COLO829 (cell line): Measurements from ENCODE around the gene LGR6.

ENCODE experiments used
- DNase-seq: peaks from one replicate; pipeline ENCODE4 v3.0.0; 2012; ENCODE audit warnings: low spot score

LGR6 gene

GRCh38 chr1:202199040-202199889 is 5.7 kb downstream of the LGR6 start:
- DNase-seq = no peak

- DNase-seq = no peak
Measured at GRCh38 chr1:202200112-202200548, 6.5 kb downstream of the LGR6 start.

- DNase-seq = no peak
Measured at GRCh38 chr1:202200669-202201068, 7.1 kb downstream of the LGR6 start.

- no peak for DNase-seq
Measured at GRCh38 chr1:202201266-202201665, 7.7 kb downstream of the LGR6 start.

GRCh38 chr1:202201971-202202370 is 8.4 kb downstream of the LGR6 start:
- DNase-seq = no peak

- DNase-seq = no peak
Measured at GRCh38 chr1:202202500-202203168, 9.0 kb downstream of the LGR6 start.

- DNase-seq = no peak
Measured at GRCh38 chr1:202203238-202204039, 9.8 kb downstream of the LGR6 start.

- DNase-seq = no peak
Measured at GRCh38 chr1:202204065-202204464, 10.5 kb downstream of the LGR6 start.

GRCh38 chr1:202205523-202206190 is 12.1 kb downstream of the LGR6 start:
- DNase-seq = no peak

GRCh38 chr1:202207292-202207691 is 13.7 kb downstream of the LGR6 start:
- DNase-seq = no peak

GRCh38 chr1:202208351-202208857 is 14.8 kb downstream of the LGR6 start:
- DNase-seq = no peak

GRCh38 chr1:202210385-202210784 is 16.8 kb downstream of the LGR6 start:
- no peak for DNase-seq

GRCh38 chr1:202210969-202211368 is 17.4 kb downstream of the LGR6 start:
- DNase-seq = no peak

GRCh38 chr1:202212787-202213186 is 19.2 kb downstream of the LGR6 start:
- DNase-seq = no peak

GRCh38 chr1:202213361-202214088 is 19.9 kb downstream of the LGR6 start:
- DNase-seq = no peak

GRCh38 chr1:202214089-202214843 is 20.7 kb downstream of the LGR6 start:
- no peak for DNase-seq

- DNase-seq = no peak
Measured at GRCh38 chr1:202215472-202216130, 22.0 kb downstream of the LGR6 start.

GRCh38 chr1:202216691-202217090 is 23.1 kb downstream of the LGR6 start:
- DNase-seq = no peak

GRCh38 chr1:202217516-202217915 is 23.9 kb downstream of the LGR6 start:
- DNase-seq = no peak

GRCh38 chr1:202217951-202218350 is 24.4 kb downstream of the LGR6 start:
- DNase-seq = no peak
